ENCODE measurements around the gene C12orf75. TPM values are rescaled to one million over a fixed set of nuclear protein-coding genes. Genes with fewer than 3 reads are reported as not detected.
A peak's percentile ranks its signal among the peaks of the same experiment; 100 is the strongest.

The C12orf75 gene
- total RNA-seq, 1 donor from 2014 or later, result 43.1 TPM

GRCh38 chr12:105378911-105379310 lies 48.4 kb downstream of the C12orf75 start:
- peak; percentile 55 for TF ChIP-seq CTCF (conservative IDR thresholded peaks at IDR 0.05)
- Mint-ChIP-seq H3K4me3 (no peak overlapping the region), H3K4me1 (ENCODE audit: unreplicated experiment) (no peaks in the 10 kb centered on the region)

GRCh38 chr12:105382771-105383622 lies 52.5 kb downstream of the C12orf75 start:
- Mint-ChIP-seq H3K27me3 (no peaks in the 10 kb centered on the region), H3K27ac (no peak overlapping the region), H3K4me3 (no peak overlapping the region), H3K4me1 (ENCODE audit: unreplicated experiment) (no peaks in the 10 kb centered on the region), H3K9me3 (no peaks in the 10 kb centered on the region), H3K36me3 (no peaks in the 10 kb centered on the region)
- DNase-seq (ENCODE audit: extremely low spot score, unreplicated experiment), result no peak
- peak; percentile 92 for TF ChIP-seq CTCF (conservative IDR thresholded peaks at IDR 0.05)

More at GRCh38 chr12:105378911-105379310, 48.4 kb downstream of the C12orf75 start:
- Mint-ChIP-seq H3K36me3 (no peaks in the 10 kb centered on the region), H3K9me3 (no peaks in the 10 kb centered on the region), H3K27ac (no peak overlapping the region), H3K27me3 (no peaks in the 10 kb centered on the region)
- no peak for DNase-seq (ENCODE audit: extremely low spot score, unreplicated experiment)

GRCh38 chr12:105384220-105384619 lies 53.7 kb downstream of the C12orf75 start:
- Mint-ChIP-seq H3K36me3 (no peaks in the 10 kb centered on the region), H3K9me3 (no peaks in the 10 kb centered on the region), H3K4me3 (no peak overlapping the region), H3K27me3 (no peaks in the 10 kb centered on the region), H3K27ac (no peak overlapping the region), H3K4me1 (ENCODE audit: unreplicated experiment) (no peaks in the 10 kb centered on the region)
- TF ChIP-seq CTCF (conservative IDR thresholded peaks at IDR 0.05), result no peak
- DNase-seq (ENCODE audit: extremely low spot score, unreplicated experiment), result no peak

- no peak for TF ChIP-seq CTCF (conservative IDR thresholded peaks at IDR 0.05)
- Mint-ChIP-seq H3K4me1 (ENCODE audit: unreplicated experiment) (no peaks in the 10 kb centered on the region), H3K27ac (no peak overlapping the region), H3K27me3 (no peaks in the 10 kb centered on the region), H3K4me3 (no peak overlapping the region), H3K36me3 (no peaks in the 10 kb centered on the region), H3K9me3 (no peaks in the 10 kb centered on the region)
- DNase-seq (ENCODE audit: extremely low spot score, unreplicated experiment), result no peak
These were observed 54.5 kb downstream of the C12orf75 start for GRCh38 chr12:105384916-105385535.

GRCh38 chr12:105386431-105386830 lies 55.9 kb downstream of the C12orf75 start:
- Mint-ChIP-seq H3K36me3 (no peaks in the 10 kb centered on the region), H3K4me3 (no peak overlapping the region), H3K9me3 (no peaks in the 10 kb centered on the region), H3K4me1 (ENCODE audit: unreplicated experiment) (no peaks in the 10 kb centered on the region), H3K27ac (no peak overlapping the region), H3K27me3 (no peaks in the 10 kb centered on the region)
- no peak for TF ChIP-seq CTCF (conservative IDR thresholded peaks at IDR 0.05)
- no peak for DNase-seq (ENCODE audit: extremely low spot score, unreplicated experiment)
